Measurements from ENCODE around the gene ADAMTS9.

Gene ADAMTS9

DNA sequence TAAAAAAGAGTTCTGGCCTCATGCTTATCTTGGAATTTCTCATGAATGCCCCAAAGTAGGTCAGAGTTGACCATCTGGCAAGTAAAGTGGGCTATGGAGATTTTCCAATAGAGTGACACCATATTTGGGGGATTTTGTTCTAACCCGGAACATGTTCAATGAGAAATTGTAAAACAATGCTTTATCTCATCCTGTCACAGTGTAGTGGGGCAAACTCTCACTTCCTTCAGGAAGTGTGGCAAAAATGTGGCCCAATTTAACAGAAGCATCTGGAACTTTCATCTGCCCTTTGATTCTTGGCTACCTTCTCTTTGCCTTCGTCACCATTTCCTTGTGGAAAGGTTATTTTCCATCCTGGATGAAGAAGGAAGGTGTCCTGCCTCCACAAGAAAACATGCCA is 70.8 kb downstream of the ADAMTS9 start:
- no peak for DNase-seq

DNA sequence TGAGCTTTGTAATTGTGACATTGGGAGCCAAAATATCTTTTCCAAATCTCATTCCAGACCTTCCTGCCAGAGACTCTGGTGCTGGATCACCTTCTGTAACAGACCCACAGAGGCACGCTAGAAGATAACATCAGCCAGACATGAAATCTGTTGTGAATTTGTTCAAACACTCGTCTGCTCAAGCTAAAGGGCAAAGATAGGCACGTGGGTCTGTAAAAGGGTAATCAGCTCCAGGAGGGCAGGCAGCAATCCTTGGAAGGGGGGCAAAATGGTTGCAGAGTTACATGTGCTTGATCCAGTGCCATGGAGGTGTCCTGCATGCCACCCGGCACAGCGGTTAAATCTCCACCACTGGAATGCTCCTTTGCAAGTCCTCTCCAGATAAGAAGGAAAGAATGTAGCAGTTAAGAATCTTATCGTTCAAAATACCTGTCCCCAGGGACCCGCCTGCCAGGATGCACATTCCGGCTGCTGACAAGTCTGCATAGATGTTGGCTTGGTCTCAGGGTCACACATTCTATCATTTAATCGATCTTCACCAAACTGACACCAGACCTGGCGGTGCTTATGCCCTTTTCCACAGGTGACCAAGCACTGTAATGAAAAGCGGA is 74.8 kb downstream of the ADAMTS9 start:
- DNase-seq = no peak

GRCh38 chr3:64612082-64612860 is 75.5 kb downstream of the ADAMTS9 start:
- DNase-seq = no peak

GRCh38 chr3:64608741-64609140 is 79.1 kb downstream of the ADAMTS9 start:
- DNase-seq = no peak

- no peak for DNase-seq
Measured at GRCh38 chr3:64607032-64607551, 80.7 kb downstream of the ADAMTS9 start.

GRCh38 chr3:64604313-64604712 is 83.5 kb downstream of the ADAMTS9 start:
- DNase-seq = no peak

GRCh38 chr3:64601824-64602223 is 86.0 kb downstream of the ADAMTS9 start:
- DNase-seq = no peak

DNA sequence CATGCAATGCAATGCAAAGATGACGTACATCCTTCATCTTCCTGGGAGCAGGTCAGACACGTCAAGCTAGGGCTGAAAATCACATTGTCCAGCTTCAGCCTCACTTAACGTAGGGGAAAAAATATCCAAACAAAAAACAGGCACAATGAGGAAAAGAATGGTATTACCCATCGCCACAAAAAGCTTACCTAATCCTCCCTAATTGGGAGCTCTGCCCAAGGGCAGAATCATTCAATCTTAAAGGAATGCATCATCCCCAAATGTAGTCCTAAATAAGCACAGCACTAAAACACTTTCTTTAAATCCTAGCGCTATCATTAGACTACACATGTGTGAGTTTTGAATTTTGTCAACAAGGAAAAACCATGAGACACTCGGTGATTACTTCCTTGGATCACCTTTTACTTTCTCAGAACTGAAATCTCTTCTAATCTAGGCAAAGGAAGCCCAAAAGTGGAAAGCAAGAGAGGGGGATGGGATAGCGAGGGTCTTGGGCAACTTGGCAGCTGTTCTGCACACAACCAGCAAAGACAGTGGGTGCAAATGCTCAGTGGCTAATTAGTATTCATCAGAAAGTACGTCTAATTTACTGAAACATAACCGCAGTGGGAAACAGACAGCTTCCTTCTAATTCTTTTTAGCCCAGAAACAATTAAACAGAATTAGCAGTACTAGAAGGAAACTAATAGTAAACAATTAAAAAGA is 87.4 kb downstream of the ADAMTS9 start:
- DNase-seq = no peak

- peak; percentile 61 for DNase-seq
Measured at GRCh38 chr3:64599651-64600050, 88.1 kb downstream of the ADAMTS9 start.

- no peak for DNase-seq
Measured at GRCh38 chr3:64595253-64595694, 92.5 kb downstream of the ADAMTS9 start.

GRCh38 chr3:64594134-64594533 is 93.7 kb downstream of the ADAMTS9 start:
- DNase-seq = no peak

GRCh38 chr3:64593350-64593749 is 94.5 kb downstream of the ADAMTS9 start:
- peak; percentile 18 for DNase-seq

DNA sequence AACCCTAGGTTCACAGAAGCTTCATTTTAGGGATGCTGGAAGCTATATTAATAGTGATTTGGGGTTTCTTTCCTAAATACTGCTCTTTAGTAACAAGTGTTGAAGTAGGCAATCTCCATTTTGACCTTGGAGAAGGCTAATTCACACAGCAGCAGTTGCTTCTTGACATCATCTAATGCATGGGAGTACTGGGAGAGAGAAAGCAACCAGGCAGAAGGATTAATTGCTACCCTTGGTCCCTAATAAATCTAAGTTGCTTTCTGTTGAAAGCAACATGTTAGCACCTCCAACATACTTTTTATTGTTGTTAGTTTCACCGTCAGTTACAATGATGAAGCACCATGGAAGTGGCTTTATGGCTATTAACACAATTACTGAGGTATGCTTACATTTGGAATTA is 96.2 kb downstream of the ADAMTS9 start:
- DNase-seq = no peak

- DNase-seq = no peak
Measured at GRCh38 chr3:64588380-64588779, 99.4 kb downstream of the ADAMTS9 start.

GRCh38 chr3:64586952-64587351 is 100.8 kb downstream of the ADAMTS9 start:
- DNase-seq = no peak

DNA sequence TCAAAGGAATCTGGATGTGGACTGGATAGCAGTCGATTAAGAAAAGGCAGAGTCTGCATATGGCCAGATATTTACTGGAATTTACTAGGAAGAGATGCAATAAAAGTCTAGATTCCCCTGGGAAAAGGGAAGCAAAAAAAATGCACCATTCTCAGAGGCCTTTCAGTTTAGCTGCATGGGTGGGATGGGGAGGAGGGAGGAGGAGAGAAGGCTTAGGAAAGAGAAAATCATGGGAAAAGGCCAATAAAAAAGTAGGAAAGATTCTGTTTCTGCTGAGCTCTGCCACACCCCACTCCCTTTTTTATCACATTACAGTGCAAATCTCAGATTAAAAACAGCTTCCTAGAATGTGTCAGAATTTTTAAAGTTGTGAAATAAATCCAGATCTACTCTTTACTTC is 103.6 kb downstream of the ADAMTS9 start:
- DNase-seq = no peak

- no peak for DNase-seq
Measured at GRCh38 chr3:64578797-64579196, 109.0 kb downstream of the ADAMTS9 start.

GRCh38 chr3:64578062-64578770 is 109.6 kb downstream of the ADAMTS9 start:
- no peak for DNase-seq

DNA sequence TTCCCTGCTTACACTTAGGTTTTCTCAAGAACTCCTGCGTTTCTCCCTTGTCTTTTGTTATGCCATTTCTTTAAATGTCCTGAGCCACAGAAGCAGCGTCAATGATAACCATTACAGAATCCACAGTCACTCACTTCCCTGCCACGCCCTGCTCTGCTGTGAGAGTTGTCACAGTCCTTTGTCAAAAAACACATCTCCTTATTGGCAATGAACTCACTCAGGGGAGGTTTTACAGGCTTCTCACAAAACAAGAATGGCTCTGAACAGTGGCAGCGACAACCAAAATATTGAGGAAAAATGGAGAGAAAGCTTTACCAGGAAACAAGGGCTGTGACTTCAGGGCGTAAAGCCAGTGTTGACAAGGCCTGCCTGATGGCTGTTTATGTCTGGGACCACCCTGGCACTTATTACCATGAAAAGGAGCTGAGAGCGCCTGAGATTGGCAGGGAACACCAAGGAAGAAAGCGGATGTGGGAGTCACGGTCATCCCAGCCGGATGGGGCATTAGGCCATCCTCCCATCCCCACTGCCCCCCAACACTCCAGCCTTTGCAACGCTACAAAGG is 111.5 kb downstream of the ADAMTS9 start:
- DNase-seq = no peak

GRCh38 chr3:64575211-64575844 is 112.5 kb downstream of the ADAMTS9 start:
- DNase-seq = no peak

- DNase-seq = no peak
Measured at GRCh38 chr3:64574194-64574593, 113.6 kb downstream of the ADAMTS9 start.

GRCh38 chr3:64571982-64572381 is 115.8 kb downstream of the ADAMTS9 start:
- DNase-seq = no peak
